NOMO-1 (cell line): Measurements from ENCODE around the gene CPAMD8.
A peak's percentile ranks its signal among the peaks of the same experiment; 100 is the strongest.

ENCODE experiments used
- DNase-seq, 2 experiments: peaks; one replicate each; lab custom pipeline; 2025; ENCODE audit not compliant: unreplicated experiment in 2 of 2; lab: John Stamatoyannopoulos, UW

The CPAMD8 gene

DNA sequence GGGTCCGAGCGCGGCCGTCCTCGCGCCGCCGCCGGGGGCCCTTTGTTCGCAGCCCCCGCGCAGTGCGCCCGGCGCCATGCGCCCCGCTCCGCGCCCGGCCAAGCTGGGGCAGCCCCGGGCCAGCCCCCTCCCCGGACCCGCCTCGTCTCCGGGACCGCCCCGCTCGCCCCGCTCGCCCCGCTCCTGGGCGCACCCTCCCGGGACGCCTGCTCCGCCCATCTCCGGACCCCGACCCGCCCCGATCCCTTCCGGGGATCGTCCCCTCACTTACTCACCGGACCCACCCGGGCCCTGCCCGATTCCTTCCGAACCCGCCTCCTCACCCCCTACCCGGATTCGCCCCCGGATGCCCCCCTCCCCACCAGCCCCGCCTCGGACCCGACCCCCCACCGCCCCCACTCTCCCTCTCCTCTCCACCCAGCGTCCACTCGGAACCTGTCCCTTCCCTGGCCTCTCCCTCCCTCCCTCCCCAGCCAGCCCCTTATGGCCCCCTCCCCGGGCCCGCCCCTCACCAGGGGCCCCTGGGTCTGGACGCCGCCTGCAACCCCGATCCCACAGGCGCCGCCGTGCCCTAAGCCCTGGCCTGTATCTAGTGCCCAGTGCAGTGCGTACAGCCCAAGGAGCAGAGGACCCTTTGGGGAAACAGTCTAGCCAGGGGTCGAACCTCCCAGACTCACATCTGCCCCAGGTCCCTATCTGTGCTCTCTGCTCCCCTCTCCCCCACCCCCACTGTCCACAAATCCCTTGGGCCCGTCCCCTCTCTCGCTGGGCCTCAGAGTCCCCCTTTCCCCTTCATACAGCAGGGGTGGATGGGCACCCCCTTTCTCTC is at the start of gene CPAMD8:
Gene CPAMD8, minus strand, starts transcription at position 105 of the 829 bp plus-strand sequence. CDS start 168 bp downstream, outside the sequence.
- no peak for DNase-seq

DNA sequence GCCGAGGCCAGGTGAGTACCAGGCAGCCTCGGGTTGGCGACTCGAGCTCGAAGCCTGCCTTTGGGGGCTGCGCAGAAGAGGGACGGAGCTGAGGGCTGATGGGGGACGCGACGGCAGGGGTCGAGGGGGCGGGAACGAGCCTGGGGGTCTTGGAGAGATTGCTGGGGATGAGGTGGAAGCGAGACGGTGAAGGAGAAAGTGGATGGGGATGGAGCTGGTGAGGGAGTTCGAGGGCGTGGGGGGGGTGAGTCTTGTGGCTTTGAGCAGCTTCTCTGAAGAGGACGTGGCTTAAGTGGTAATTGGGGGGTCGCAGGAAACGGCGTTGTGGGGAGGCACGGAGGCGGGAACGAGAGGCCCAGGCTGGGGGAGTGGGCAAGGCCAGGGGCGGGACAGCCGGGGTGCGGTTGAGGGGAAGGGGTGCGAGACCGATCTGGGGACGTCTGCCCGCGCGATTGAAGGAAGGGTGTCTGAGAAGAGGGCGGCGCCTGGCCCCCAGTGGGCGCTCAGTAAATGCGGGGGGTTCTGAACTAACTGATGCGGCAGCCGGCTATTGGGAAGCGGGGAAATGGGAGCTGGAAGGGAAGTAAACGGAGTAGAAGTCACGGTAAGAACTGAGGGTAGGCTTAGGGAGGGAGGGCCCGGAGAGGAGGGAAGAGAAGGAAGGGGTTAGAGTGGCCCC is 49.4 kb upstream of the CPAMD8 start:
- DNase-seq = peak; percentile 21 to 27

DNA sequence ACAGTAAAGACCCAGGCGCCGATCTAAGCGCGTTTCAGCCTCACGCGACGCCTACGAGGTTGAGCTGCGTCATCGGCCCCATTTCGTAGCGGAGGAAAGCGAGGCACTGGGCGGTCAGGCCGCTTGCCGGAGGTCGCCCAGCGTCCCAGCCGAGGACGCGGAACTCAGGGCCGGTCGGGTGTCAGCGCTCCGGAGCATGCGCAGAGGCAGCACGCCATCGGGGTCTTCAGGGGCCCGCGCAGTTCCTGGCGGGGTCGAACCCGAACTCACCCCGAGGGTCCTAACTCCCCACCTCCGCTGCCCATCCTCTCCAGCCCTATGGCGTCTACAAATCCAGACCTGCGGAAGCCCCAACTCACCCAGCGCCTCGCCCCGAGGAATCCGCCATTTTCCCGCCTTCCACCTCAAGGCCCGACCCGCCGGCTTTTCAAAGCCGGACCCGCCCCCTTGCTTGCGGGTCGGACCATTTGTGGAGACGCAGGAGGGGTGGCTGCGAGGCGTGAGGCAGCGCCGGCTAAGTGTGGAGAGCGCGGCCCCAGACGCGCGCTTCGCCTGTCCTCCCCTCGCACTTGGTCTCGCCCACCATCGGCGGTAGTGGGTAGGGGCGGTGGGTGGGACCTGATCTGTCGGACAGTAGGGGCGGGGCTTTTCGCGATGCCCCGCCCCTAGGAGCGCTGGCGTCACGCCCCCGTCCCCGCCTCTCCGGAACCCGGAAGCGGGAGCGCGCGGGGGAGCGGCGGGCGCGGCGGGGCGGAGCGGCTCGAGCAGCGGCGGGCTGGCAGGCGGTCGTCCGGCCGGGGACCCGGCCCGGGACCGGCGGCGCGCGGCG is 48.6 kb upstream of the CPAMD8 start, which contains the start of the genes HAUS8 and MYO9B:
Gene HAUS8, minus strand, starts transcription at position 418 of the 829 bp plus-strand sequence. Its CDS starts 30 bp downstream, at position 388.
Gene MYO9B, plus strand, starts transcription at position 743 of the 829 bp plus-strand sequence. CDS start 25,941 bp downstream, outside the sequence.
- DNase-seq = peak; percentile 97 to 99

DNA sequence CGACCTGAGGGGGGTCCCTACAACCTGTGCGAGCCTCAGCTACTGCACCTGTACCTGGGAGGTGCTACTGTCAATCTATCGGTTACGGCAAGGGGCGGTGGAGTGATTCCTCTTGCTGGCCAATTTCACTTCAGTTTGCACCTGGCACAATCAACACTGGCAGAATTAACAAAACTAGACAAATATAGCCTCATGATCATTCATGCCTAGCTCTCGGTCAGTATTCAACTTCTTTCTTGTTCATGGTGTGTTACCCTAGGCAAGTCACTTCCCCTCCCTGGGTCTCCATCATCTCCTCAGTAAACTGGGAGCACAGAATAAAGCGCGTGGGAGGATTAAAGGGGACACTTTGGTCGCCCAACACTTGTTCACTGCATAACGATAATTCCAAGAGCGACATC is 48.0 kb upstream of the CPAMD8 start:
- DNase-seq = no peak

DNA sequence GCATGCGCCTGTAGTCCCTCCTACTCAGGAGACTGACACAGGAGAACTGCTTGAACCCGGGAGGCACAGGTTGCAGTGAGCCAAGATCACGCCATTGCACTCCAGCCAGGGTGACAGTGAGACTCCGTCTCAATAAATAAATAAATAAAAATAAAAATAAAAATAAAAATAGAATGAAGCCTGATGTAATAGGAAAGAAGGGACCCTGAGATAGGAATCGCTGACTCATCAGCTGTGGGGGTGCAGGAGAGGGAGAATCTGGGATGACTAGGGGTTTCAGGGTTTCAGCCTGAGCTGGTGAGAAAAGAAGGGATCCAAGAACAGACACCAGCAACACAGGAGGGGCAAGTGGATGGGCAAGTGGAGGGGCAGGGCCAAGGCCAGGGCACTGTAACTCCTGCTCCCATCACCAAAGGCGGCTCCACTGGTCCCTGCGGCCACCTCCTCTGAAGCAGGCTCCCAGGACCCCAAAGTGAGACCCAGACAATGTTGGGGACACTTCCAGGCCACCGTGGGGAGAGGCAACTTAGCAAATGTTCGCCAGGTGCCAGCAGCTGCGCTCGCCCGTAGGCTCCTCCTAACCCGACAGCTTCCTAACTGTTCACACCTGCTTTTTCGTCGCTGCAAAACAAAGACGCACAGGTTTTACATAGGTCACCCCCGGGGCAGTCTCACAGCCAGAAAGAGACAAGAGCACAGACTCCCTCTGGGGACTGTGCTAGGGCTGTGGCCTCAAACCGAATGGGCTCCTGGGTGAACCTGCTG is 47.4 kb upstream of the CPAMD8 start:
- DNase-seq = no peak

DNA sequence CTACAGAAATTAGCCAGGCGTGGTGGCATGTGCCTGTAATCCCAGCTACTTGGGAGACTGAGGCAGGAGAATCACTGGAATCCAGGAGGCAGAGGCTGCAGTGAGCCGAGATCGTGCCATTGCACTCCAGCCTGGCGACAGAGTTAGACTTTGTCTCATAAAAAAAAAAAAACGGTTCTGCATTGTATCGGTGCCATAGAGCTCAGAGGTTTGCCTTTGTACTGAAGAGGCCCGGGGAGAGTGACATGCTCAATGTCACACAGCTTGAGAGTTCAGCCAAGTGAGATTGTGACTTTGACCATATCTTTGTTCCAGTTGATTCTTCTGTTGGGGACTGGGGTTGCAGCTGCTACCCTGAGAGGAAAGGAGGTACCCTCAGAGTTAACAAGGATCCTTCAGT is 44.3 kb upstream of the CPAMD8 start:
- no peak for DNase-seq

DNA sequence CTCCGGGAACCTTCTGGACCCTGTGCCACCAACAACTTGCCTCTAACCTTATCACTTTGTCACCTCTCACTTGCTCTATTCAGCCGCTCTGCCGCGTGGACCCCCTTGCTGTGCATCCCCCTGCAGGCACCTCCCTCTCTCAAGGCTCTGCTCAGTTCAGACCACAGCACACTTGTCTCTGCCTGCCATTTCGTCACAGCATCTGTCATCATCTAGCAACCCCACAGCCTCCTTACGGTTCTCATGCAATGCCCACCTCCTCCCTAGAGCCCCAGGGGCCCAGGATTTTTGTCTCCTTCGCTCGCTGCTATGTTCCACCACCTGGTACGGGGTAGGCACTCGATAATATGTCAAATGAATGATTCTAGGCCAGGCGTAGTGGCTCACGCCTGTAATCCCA is 43.8 kb upstream of the CPAMD8 start:
- no peak for DNase-seq

DNA sequence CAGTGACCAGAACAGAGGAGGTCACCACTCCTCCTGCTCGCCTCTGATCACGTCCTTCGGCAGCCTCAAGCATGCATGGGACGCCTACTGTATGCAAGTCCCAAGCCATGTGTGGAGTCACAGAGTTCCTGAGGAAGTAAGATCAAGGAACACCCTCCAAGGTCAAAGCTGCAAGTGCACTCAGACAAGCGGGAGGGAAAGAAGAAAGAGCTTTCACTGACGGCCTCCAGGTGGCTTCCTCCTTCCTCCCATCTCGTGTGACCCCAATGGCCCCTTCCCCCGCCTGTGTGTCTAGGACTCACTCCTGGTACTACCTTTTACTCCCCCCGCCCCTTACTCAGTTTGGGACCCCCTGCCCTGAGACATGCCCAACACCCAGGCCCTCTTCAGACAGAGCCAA is 42.6 kb upstream of the CPAMD8 start:
- no peak for DNase-seq

DNA sequence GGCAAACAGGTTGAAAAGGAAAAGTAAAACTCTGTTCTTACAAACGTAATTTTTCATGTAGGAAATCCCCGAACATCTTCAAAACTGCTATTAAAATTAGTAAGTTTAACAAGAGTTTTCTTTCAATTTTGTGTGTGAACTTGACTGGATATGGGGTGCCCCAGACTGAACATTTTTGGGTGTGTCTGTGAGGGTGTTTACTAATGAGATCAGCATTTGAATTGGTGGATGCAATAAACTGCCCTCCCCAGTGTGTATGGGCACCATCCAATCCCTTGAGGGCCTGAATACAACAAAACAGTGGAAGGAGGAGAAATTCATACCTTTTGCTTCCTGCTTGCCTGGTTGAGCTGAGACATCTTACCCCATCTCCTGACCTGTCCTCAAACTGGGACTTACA is 36.8 kb upstream of the CPAMD8 start:
- DNase-seq = no peak

DNA sequence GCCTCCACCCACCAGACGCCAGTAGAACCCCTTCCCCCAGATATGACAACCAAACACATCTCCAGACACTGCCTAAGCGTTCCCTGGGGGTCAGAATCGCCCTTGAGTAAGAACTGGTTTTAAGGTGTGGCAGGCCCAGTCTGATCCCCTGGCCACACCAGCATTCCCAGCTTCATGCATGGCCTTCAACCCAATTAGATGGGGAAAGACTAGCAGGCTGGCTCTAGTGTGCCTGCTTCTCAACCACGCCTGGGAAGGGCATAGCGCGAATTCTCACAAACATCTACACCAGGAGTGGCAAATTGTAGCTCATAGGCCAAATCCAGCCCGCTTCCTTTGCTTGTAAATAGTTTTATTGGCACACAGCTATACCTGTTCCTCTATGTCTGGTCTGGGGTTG is 35.1 kb upstream of the CPAMD8 start:
- DNase-seq = no peak

DNA sequence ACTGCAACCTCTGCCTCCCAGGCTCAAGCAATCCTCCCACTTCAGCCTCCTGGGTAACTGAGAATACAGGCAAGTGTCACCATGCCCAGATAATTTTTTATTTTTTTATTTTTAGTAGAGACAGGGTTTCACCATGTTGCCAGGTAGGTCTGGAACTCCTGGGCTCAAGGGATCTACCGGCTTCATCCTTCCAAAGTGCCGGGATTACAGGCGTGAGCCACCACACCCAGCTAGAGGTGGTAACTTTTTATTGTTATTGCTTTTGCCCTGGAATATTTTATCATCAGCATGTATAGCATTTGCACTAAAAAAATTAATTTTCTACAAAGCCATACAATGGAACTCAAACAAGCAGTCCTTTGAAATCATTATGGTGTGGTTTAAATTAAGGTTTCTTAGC is 34.6 kb upstream of the CPAMD8 start:
- no peak for DNase-seq

DNA sequence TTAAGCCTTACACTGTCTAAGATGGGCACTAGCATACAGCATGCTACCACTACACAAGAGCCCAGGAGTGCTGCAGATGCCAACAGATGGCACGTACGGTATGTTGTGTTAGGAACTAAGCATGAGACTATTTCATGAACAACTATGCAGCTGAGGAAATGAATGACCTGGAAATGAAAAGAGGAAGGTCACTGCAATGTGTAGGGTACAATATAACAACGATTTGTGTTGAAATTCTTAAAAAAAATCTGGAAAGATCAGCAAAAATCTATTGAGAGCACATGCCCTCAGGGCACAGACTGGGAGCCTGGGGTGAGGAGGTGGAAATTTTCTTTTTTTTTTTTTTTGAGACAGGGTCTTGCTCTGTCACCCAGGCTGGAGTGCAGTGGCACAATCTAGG is 34.2 kb upstream of the CPAMD8 start:
- DNase-seq = no peak

DNA sequence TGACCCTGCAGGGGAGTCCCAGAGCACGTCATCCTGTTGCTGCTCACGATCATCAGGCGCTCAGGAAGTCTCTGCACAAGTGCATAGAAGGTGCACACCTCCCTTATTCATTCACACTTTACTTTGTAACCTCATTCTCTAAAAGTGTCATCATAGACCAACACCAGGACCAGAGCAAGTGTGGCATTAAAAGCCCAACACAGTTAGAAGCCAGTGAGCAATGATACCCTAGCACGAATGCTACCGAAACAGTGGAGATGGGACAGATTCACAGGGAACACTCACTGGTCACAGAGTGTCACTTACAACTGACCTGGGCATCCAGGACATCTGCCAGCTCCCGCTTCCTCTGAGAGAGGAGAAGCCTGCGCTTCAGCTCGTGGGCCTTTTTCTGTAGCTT is 31.6 kb upstream of the CPAMD8 start:
- DNase-seq = no peak

DNA sequence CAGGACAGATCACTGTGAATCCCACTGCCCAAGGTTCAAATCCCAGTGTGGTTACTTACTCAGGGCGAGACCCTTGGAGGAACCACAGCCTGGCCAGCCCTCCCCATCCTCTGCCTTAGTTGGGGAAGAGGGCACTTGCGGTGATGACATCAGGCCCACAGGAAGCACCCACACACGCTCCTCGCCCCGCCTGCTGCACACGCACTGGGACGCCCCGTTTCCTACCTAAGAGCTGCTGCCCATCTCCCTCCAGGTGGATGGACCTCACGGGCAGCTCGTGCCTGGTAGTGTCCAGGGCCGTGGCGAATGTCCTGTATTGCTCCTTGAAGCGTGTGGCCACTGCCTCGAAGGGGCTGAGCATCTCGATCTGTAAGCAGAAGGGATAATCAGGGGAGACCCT is 29.0 kb upstream of the CPAMD8 start:
- DNase-seq = no peak

DNA sequence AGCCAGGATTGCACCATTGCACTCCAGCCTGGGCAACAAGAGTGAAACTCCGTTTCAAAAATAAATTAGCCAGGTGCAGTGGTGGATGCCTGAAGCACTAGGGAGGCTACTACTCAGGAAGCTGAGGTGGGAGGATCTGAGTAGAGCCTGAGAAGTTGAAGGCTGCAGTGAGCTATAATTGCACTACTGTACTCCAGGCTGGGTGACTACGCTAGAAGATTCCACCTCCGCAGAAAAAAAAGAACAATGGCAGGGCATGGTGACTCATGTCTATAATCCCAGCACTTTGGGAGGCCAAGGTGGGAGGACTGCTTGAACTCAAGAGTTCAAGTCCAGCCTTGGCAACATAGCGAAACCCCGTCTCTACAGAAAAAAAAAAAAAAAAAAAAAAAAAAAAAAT is 28.1 kb upstream of the CPAMD8 start:
- no peak for DNase-seq

DNA sequence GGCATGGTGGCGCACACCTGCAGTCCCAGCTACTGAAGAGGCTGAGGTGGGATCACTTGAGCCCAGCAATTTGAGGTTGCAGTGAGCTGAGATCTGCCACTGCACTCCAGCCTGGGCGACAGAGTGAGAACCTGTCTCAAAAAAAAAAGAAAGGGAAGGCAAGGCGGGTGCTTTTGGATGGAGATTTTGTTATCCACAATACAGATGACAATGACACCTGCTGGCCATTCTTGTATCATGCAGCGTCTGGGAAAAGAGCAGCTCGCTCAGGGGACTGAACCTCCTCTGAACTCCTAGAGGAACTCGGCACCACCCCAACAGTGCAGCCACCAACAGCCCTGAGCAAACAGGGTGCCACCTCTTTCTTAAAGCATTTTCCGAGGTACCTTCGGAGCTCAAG is 25.8 kb upstream of the CPAMD8 start:
- DNase-seq = peak in 1 of 2 experiments; percentile 25

DNA sequence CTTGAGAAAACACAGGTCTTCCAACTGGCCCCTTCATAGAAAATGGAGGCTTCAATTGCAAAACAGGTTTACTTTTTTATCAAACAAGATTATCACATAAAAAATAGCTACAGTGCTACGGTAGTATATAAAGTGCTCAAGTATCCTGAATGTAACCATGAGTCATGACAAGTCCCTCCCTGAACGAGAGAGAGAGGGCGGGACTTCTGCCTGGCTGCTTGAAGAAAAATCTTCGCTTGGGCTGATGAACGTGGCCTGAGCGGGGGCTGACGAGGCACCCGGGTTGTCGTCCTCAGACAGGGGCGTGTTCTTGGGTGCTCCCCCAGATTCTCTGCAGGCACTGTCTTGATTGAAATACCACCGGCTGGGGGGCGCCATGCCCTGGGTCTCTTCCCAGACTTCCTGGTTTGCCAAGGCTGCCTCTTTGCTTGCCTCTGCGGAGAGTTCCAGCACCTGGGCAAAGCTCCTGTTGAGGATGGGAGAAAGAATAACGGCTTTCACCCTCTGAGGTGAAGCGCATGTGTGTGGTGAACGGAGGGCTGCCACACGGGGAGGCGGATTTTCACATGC is 23.2 kb upstream of the CPAMD8 start:
- no peak for DNase-seq

DNA sequence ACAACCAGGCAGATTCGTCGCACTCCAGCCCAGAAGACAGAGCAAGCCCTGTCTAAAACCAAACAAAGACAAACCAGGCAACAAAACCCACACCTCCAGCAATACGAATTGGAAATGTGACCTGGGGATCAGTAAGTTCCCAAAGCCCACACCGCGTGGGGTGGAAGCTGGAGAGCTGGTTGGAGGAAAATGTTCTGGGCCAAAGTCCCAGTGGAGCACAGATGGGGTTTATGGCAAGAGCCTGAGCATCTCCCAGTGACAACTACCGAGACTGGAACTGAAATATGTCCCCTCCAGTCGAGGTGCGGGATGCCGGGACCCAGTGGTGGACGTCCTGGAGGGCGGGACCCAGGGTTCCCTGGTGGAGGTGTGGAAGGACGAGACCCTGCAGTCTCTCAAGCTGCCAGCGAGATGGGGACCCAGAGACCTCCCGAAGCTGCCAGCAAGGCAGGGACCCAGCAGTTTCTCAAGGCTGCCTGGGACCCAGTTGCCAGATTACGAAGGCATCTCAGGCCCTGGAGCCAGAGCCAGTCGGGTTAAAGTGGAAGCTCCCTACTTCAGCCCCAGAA is 22.4 kb upstream of the CPAMD8 start:
- DNase-seq = no peak

DNA sequence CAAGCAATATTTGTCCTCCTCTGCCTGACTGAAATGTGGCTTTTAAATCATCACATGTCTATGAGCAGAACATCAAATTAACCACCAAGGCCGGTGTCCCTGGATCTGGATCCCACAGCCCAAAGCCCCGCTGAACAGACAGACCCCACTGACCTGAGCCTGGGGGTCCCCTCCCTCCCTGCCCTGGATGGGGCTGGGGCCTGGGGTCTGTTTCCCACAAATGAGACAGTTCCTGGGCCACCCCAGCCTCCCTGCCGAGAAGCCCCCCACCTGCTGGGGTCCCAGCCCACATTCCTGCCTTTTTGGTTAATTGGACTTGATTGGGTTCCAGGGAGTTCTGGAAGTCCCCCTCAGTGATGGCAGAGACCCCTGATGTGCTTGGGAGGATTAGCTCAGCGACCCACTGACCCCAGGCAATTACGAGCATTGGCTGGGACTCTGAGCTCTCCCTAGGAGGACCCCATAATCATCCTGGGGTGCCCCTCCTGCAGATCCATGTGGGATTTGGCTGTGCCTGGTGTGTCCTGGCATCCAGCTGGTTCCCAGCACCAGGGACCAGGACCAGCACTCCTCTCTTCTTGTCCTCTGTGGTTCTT is 19.4 kb upstream of the CPAMD8 start:
- DNase-seq = no peak
